Panc1 (cell line): ENCODE data around the gene GTSE1.

Experiments
- POLR2AphosphoS5 ChIP-seq: IDR thresholded peaks from 2 replicates; pipeline ENCODE4 v1.6.1; 2012; ENCODE audit warnings: mild to moderate bottlenecking, low read depth, low read length, moderate library complexity
- TCF7L2 ChIP-seq: IDR thresholded peaks from 2 replicates; pipeline ENCODE4 v1.6.1; 2011; ENCODE audit warnings: mild to moderate bottlenecking, low read depth, low read length, inconsistent platforms
- TF ChIP-seq, protein P1 (sequence below): fragments of 450-650 bp; IDR thresholded peaks from 2 replicates; pipeline ENCODE4 v1.5.1; 2017; ENCODE audit warnings: mild to moderate bottlenecking

DNA sequence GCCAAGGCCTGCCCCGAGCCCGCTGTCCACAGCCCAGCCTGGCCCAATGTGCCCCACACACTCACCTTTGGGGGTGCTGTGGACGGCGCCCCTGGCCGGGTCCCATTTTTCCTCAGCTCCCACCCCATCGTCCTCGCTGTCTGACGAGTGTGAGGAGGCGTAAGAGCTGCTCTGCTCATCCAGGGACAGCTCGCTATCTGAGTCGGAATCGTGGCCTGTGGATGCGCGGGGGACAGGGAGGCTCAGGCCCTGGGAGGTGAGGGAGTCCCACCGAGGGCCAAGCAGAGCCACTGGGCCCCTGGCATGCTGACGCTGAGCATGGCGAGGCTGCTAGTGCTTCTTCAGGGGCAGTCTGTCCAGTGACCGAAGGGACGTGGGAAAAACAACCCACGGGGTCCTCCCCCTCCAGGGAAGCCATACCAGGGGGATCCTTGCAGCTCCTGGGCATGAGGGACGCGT, 68.5 kb downstream of the GTSE1 start:
- TF ChIP-seq TCF7L2 (no peak), POLR2AphosphoS5 (no peak)
- TF ChIP-seq, protein P1, sequence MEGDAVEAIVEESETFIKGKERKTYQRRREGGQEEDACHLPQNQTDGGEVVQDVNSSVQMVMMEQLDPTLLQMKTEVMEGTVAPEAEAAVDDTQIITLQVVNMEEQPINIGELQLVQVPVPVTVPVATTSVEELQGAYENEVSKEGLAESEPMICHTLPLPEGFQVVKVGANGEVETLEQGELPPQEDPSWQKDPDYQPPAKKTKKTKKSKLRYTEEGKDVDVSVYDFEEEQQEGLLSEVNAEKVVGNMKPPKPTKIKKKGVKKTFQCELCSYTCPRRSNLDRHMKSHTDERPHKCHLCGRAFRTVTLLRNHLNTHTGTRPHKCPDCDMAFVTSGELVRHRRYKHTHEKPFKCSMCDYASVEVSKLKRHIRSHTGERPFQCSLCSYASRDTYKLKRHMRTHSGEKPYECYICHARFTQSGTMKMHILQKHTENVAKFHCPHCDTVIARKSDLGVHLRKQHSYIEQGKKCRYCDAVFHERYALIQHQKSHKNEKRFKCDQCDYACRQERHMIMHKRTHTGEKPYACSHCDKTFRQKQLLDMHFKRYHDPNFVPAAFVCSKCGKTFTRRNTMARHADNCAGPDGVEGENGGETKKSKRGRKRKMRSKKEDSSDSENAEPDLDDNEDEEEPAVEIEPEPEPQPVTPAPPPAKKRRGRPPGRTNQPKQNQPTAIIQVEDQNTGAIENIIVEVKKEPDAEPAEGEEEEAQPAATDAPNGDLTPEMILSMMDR = no peak
